ENCODE measurements around the gene SH2D1A.

- TF ChIP-seq ZNF70 (CRISPR knock-in tag; IDR thresholded peaks at IDR 0.05) (no peak), ZFP30 (CRISPR knock-in tag; IDR thresholded peaks at IDR 0.05) (no peak), PATZ1 (CRISPR knock-in tag; IDR thresholded peaks at IDR 0.05; ENCODE audit: borderline replicate concordance) (no peak), ISL1 (CRISPR knock-in tag; IDR thresholded peaks at IDR 0.05) (no peak), ESRRG (CRISPR knock-in tag; IDR thresholded peaks at IDR 0.05) (no peak), OSR1 (CRISPR knock-in tag; IDR thresholded peaks at IDR 0.05) (no peak), GLIS3 (CRISPR knock-in tag; IDR thresholded peaks at IDR 0.05) (no peak), ZC3H10 (CRISPR knock-in tag; IDR thresholded peaks at IDR 0.05) (no peak), SNAI2 (CRISPR knock-in tag; IDR thresholded peaks at IDR 0.05) (no peak), ZNF565 (CRISPR knock-in tag; conservative IDR thresholded peaks at IDR 0.05; ENCODE audit: low read depth) (no peak)
- TF ChIP-seq, protein P1, sequence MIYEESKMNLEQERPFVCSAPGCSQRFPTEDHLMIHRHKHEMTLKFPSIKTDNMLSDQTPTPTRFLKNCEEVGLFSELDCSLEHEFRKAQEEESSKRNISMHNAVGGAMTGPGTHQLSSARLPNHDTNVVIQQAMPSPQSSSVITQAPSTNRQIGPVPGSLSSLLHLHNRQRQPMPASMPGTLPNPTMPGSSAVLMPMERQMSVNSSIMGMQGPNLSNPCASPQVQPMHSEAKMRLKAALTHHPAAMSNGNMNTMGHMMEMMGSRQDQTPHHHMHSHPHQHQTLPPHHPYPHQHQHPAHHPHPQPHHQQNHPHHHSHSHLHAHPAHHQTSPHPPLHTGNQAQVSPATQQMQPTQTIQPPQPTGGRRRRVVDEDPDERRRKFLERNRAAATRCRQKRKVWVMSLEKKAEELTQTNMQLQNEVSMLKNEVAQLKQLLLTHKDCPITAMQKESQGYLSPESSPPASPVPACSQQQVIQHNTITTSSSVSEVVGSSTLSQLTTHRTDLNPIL (CRISPR knock-in tag; IDR thresholded peaks at IDR 0.05; ENCODE audit: low read depth), result no peak
- TF ChIP-seq, protein P2, sequence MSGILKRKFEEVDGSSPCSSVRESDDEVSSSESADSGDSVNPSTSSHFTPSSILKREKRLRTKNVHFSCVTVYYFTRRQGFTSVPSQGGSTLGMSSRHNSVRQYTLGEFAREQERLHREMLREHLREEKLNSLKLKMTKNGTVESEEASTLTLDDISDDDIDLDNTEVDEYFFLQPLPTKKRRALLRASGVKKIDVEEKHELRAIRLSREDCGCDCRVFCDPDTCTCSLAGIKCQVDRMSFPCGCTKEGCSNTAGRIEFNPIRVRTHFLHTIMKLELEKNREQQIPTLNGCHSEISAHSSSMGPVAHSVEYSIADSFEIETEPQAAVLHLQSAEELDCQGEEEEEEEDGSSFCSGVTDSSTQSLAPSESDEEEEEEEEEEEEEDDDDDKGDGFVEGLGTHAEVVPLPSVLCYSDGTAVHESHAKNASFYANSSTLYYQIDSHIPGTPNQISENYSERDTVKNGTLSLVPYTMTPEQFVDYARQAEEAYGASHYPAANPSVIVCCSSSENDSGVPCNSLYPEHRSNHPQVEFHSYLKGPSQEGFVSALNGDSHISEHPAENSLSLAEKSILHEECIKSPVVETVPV (CRISPR knock-in tag; IDR thresholded peaks at IDR 0.05), result no peak
Measured at GRCh38 chrX:124393238-124393637, 46.9 kb downstream of the SH2D1A start.
